Uterus (tissue), 2 donors: ENCODE measurements around the gene NXPE3.

Experiments
- POLR2A ChIP-seq, 2 donors: fragments of 450-650 bp; IDR thresholded peaks; one replicate each; pipeline ENCODE4 v1.6.1; 2016; ENCODE audit warnings: antibody characterized with exemption in 2 of 2, mild to moderate bottlenecking in 1 of 2, moderate library complexity in 1 of 2
- TF ChIP-seq, protein P1 (sequence below), 4 experiments: fragments of 200-600 bp in 2 of 4; fragments of 450-650 bp in 2 of 4; sonication (generic) in 2 of 4; IDR thresholded peaks; one replicate each; pipeline ENCODE4 v1.5.1; 2016 to 2019; ENCODE audit warnings: antibody characterized with exemption in 4 of 4, mild to moderate bottlenecking in 2 of 4, moderate library complexity in 1 of 4

DNA sequence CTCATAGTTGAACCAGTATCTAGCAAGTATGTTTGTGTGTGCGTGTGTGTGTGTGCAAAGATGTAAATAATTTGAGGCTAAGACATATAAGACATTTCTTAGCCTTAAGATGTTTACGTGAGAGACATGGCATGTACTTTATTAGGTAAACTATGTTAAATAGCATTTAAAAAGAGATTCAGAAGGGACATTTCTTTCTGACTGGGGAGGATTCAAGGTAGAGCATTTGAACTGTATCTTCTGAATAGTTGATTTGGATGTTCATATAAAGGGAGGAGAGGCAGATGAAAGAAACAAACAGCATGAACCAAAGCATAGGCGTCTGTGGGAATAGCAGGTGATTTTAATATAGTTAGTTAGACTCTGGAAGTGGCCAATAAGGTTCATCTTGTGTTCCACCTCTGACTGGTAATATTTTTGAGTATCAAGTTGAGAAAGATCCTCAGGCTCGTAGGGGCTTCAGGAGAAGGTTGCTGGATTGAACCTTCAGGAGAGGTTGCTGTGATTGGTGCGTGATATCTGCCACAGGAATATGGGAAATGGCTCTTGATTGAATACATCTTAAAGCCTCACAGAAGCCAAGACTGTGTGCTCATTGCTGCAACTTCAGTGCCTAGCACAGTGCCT is 82.9 kb downstream of the NXPE3 start:
- TF ChIP-seq POLR2A (IDR thresholded peaks at IDR 0.05): no peak
- TF ChIP-seq, protein P1, sequence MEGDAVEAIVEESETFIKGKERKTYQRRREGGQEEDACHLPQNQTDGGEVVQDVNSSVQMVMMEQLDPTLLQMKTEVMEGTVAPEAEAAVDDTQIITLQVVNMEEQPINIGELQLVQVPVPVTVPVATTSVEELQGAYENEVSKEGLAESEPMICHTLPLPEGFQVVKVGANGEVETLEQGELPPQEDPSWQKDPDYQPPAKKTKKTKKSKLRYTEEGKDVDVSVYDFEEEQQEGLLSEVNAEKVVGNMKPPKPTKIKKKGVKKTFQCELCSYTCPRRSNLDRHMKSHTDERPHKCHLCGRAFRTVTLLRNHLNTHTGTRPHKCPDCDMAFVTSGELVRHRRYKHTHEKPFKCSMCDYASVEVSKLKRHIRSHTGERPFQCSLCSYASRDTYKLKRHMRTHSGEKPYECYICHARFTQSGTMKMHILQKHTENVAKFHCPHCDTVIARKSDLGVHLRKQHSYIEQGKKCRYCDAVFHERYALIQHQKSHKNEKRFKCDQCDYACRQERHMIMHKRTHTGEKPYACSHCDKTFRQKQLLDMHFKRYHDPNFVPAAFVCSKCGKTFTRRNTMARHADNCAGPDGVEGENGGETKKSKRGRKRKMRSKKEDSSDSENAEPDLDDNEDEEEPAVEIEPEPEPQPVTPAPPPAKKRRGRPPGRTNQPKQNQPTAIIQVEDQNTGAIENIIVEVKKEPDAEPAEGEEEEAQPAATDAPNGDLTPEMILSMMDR (IDR thresholded peaks at IDR 0.05): no peak
